ENCODE measurements around the gene ANKRD36. TPM values are rescaled to one million over a fixed set of nuclear protein-coding genes. Genes with fewer than 3 reads are reported as not detected.
"Not testable (repeated sequence)": the region's sequence is repeated elsewhere in the genome, so short reads cannot be mapped to it uniquely, and the experiment has no call there.

ANKRD36 gene
- total and polyA plus RNA-seq, 2 donors from 2014 or later: 1.5 to 31.0 TPM

- H3K9me3 ChIP-seq (ENCODE audit: control insufficient read depth in 2 of 3, insufficient read depth in 1 of 3, low read length in 3 of 3); H3K36me3 ChIP-seq (ENCODE audit: control insufficient read depth in 2 of 3, insufficient read depth in 3 of 3, low read length in 3 of 3); intact Hi-C loops (cut with DNase I); H3K4me1 ChIP-seq (ENCODE audit: control insufficient read depth in 2 of 3, insufficient read depth in 2 of 3, low read depth in 1 of 3, low read length in 3 of 3); H3K27me3 ChIP-seq (ENCODE audit: control insufficient read depth, insufficient read depth, low read length): not testable (repeated sequence)
- FAIRE-seq: peak; percentile 84
- peak; percentile 74 for TF ChIP-seq CTCF (IDR thresholded peaks at IDR 0.05; ENCODE audit: borderline replicate concordance, extremely low read depth, insufficient read depth)
- H3K4me3 ChIP-seq (ENCODE audit: low read length in 3 of 3): peak overlapping the region; percentile 71 to 77 (median 74)
- H3K9ac ChIP-seq (ENCODE audit: low read length in 3 of 3): peak overlapping the region; percentile 57 to 71 (median 69)
- peak overlapping the region; percentile 80 to 86 for H3K27ac ChIP-seq (ENCODE audit: low read depth in 2 of 2, low read length in 2 of 2)
- DNase-seq: peak; percentile 61 to 85 (median 84)
Measured at GRCh38 chr2:97112320-97113049, 468 bp upstream of the ANKRD36 start.

GRCh38 chr2:97113882-97114255 is 916 bp downstream of the ANKRD36 start:
- peak overlapping the region in 1 of 2 donors; percentile 69 for H3K27ac ChIP-seq (ENCODE audit: low read depth in 2 of 2, low read length in 2 of 2)
- FAIRE-seq; intact Hi-C loops (cut with DNase I); H3K9me3 ChIP-seq (ENCODE audit: control insufficient read depth in 2 of 3, insufficient read depth in 1 of 3, low read length in 3 of 3); H3K36me3 ChIP-seq (ENCODE audit: control insufficient read depth in 2 of 3, insufficient read depth in 3 of 3, low read length in 3 of 3); H3K27me3 ChIP-seq (ENCODE audit: control insufficient read depth, insufficient read depth, low read length); H3K4me1 ChIP-seq (ENCODE audit: control insufficient read depth in 2 of 3, insufficient read depth in 2 of 3, low read depth in 1 of 3, low read length in 3 of 3): not testable (repeated sequence)
- peak in 2 of 5 donors; percentile 59 to 81 for DNase-seq
- H3K9ac ChIP-seq (ENCODE audit: low read length in 3 of 3): peak overlapping the region in 2 of 3 donors; percentile 55 to 73
- peak overlapping the region; percentile 74 to 87 (median 83) for H3K4me3 ChIP-seq (ENCODE audit: low read length in 3 of 3)

- H3K27me3 ChIP-seq (ENCODE audit: control insufficient read depth, insufficient read depth, low read length); H3K9ac ChIP-seq (ENCODE audit: low read length in 3 of 3); DNase-seq; H3K27ac ChIP-seq (ENCODE audit: low read depth in 2 of 2, low read length in 2 of 2); H3K4me1 ChIP-seq (ENCODE audit: control insufficient read depth in 2 of 3, insufficient read depth in 2 of 3, low read depth in 1 of 3, low read length in 3 of 3); intact Hi-C loops (cut with DNase I); H3K4me3 ChIP-seq (ENCODE audit: low read length in 3 of 3); FAIRE-seq; H3K9me3 ChIP-seq (ENCODE audit: control insufficient read depth in 2 of 3, insufficient read depth in 1 of 3, low read length in 3 of 3); H3K36me3 ChIP-seq (ENCODE audit: control insufficient read depth in 2 of 3, insufficient read depth in 3 of 3, low read length in 3 of 3): not testable (repeated sequence)
Measured at GRCh38 chr2:97129090-97129489, 16.1 kb downstream of the ANKRD36 start.

- H3K27me3 ChIP-seq (ENCODE audit: control insufficient read depth, insufficient read depth, low read length); FAIRE-seq; H3K4me3 ChIP-seq (ENCODE audit: low read length in 3 of 3); H3K4me1 ChIP-seq (ENCODE audit: control insufficient read depth in 2 of 3, insufficient read depth in 2 of 3, low read depth in 1 of 3, low read length in 3 of 3); H3K9me3 ChIP-seq (ENCODE audit: control insufficient read depth in 2 of 3, insufficient read depth in 1 of 3, low read length in 3 of 3); H3K36me3 ChIP-seq (ENCODE audit: control insufficient read depth in 2 of 3, insufficient read depth in 3 of 3, low read length in 3 of 3); DNase-seq; intact Hi-C loops (cut with DNase I); H3K27ac ChIP-seq (ENCODE audit: low read depth in 2 of 2, low read length in 2 of 2); H3K9ac ChIP-seq (ENCODE audit: low read length in 3 of 3): not testable (repeated sequence)
Measured at GRCh38 chr2:97144016-97144415, 31.1 kb downstream of the ANKRD36 start.

- H3K36me3 ChIP-seq (ENCODE audit: control insufficient read depth in 2 of 3, insufficient read depth in 3 of 3, low read length in 3 of 3); H3K9me3 ChIP-seq (ENCODE audit: control insufficient read depth in 2 of 3, insufficient read depth in 1 of 3, low read length in 3 of 3); DNase-seq; H3K27ac ChIP-seq (ENCODE audit: low read depth in 2 of 2, low read length in 2 of 2); H3K27me3 ChIP-seq (ENCODE audit: control insufficient read depth, insufficient read depth, low read length); H3K4me1 ChIP-seq (ENCODE audit: control insufficient read depth in 2 of 3, insufficient read depth in 2 of 3, low read depth in 1 of 3, low read length in 3 of 3); FAIRE-seq; H3K9ac ChIP-seq (ENCODE audit: low read length in 3 of 3); intact Hi-C loops (cut with DNase I); H3K4me3 ChIP-seq (ENCODE audit: low read length in 3 of 3): not testable (repeated sequence)
Measured at GRCh38 chr2:97166548-97166947, 53.6 kb downstream of the ANKRD36 start.

- intact Hi-C loops (cut with DNase I); H3K36me3 ChIP-seq (ENCODE audit: control insufficient read depth in 2 of 3, insufficient read depth in 3 of 3, low read length in 3 of 3); H3K4me3 ChIP-seq (ENCODE audit: low read length in 3 of 3); H3K27me3 ChIP-seq (ENCODE audit: control insufficient read depth, insufficient read depth, low read length); FAIRE-seq; H3K9ac ChIP-seq (ENCODE audit: low read length in 3 of 3); H3K27ac ChIP-seq (ENCODE audit: low read depth in 2 of 2, low read length in 2 of 2); H3K4me1 ChIP-seq (ENCODE audit: control insufficient read depth in 2 of 3, insufficient read depth in 2 of 3, low read depth in 1 of 3, low read length in 3 of 3); DNase-seq; H3K9me3 ChIP-seq (ENCODE audit: control insufficient read depth in 2 of 3, insufficient read depth in 1 of 3, low read length in 3 of 3): not testable (repeated sequence)
Measured at GRCh38 chr2:97167938-97168337, 55.0 kb downstream of the ANKRD36 start.

GRCh38 chr2:97168583-97168982 is 55.6 kb downstream of the ANKRD36 start:
- H3K9ac ChIP-seq (ENCODE audit: low read length in 3 of 3); H3K4me3 ChIP-seq (ENCODE audit: low read length in 3 of 3); DNase-seq; H3K27me3 ChIP-seq (ENCODE audit: control insufficient read depth, insufficient read depth, low read length); FAIRE-seq; H3K27ac ChIP-seq (ENCODE audit: low read depth in 2 of 2, low read length in 2 of 2); H3K36me3 ChIP-seq (ENCODE audit: control insufficient read depth in 2 of 3, insufficient read depth in 3 of 3, low read length in 3 of 3); H3K4me1 ChIP-seq (ENCODE audit: control insufficient read depth in 2 of 3, insufficient read depth in 2 of 3, low read depth in 1 of 3, low read length in 3 of 3); H3K9me3 ChIP-seq (ENCODE audit: control insufficient read depth in 2 of 3, insufficient read depth in 1 of 3, low read length in 3 of 3); intact Hi-C loops (cut with DNase I): not testable (repeated sequence)

GRCh38 chr2:97180391-97180790 is 67.4 kb downstream of the ANKRD36 start:
- H3K36me3 ChIP-seq (ENCODE audit: control insufficient read depth in 2 of 3, insufficient read depth in 3 of 3, low read length in 3 of 3); H3K27ac ChIP-seq (ENCODE audit: low read depth in 2 of 2, low read length in 2 of 2); intact Hi-C loops (cut with DNase I); FAIRE-seq; H3K9ac ChIP-seq (ENCODE audit: low read length in 3 of 3); DNase-seq; H3K27me3 ChIP-seq (ENCODE audit: control insufficient read depth, insufficient read depth, low read length); H3K4me3 ChIP-seq (ENCODE audit: low read length in 3 of 3); H3K4me1 ChIP-seq (ENCODE audit: control insufficient read depth in 2 of 3, insufficient read depth in 2 of 3, low read depth in 1 of 3, low read length in 3 of 3); H3K9me3 ChIP-seq (ENCODE audit: control insufficient read depth in 2 of 3, insufficient read depth in 1 of 3, low read length in 3 of 3): not testable (repeated sequence)

All from kidney (tissue), 14 donors.